OCI-LY3 (cell line): ENCODE data around the gene TAGAP.

ENCODE experiments used
- EZH2phosphoT487 ChIP-seq: fragments of 200-600 bp; shearing (Covaris generic); IDR thresholded peaks from 2 replicates; pipeline ENCODE4 v1.6.1; 2018; ENCODE audit warnings: antibody characterized with exemption, mixed run types, low read depth
- TF ChIP-seq, protein P1 (sequence below): fragments of 200-600, 300-600 bp; sonication (generic); IDR thresholded peaks from 2 replicates; pipeline ENCODE4 v1.5.1; 2014; ENCODE audit warnings: antibody characterized with exemption, low read length, low read depth

DNA sequence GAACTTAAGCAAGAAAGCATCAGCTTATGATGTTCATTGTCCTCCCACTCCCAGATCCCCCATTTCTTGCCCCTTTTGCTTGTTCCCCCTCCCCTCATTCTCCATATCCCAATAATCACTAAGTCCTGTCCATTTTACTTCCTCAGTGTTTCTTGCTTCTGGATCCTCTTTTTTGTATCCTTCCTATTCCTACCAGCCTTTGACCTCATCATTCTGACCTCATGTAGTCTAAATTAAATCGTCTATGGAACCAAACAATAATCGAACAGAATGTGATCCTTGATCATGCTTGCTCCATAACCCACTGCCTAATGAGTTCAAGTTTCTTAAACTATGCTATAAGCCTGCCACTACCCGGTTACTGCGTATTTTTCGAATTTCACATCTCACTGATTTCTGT is 39.4 kb downstream of the TAGAP start:
- TF ChIP-seq, protein P1, sequence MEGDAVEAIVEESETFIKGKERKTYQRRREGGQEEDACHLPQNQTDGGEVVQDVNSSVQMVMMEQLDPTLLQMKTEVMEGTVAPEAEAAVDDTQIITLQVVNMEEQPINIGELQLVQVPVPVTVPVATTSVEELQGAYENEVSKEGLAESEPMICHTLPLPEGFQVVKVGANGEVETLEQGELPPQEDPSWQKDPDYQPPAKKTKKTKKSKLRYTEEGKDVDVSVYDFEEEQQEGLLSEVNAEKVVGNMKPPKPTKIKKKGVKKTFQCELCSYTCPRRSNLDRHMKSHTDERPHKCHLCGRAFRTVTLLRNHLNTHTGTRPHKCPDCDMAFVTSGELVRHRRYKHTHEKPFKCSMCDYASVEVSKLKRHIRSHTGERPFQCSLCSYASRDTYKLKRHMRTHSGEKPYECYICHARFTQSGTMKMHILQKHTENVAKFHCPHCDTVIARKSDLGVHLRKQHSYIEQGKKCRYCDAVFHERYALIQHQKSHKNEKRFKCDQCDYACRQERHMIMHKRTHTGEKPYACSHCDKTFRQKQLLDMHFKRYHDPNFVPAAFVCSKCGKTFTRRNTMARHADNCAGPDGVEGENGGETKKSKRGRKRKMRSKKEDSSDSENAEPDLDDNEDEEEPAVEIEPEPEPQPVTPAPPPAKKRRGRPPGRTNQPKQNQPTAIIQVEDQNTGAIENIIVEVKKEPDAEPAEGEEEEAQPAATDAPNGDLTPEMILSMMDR: no peak
- no peak for TF ChIP-seq EZH2phosphoT487
